Body of pancreas (tissue), 4 donors: ENCODE measurements around the gene SNX3. TPM values are rescaled to one million over a fixed set of nuclear protein-coding genes. Genes with fewer than 3 reads are reported as not detected.

Experiments
- ATAC-seq: fragments of 150-250 bp; one replicate; pipeline ENCODE4 v1.9.1; 2016
- DNase-seq, 4 donors: peaks; one replicate each; pipeline ENCODE4 v3.0.0-alpha.2; 2019
- H3K27ac ChIP-seq, 4 donors: fragments of 200-600 bp; sonication (generic); 1 replicate in 3 of 4; 2 replicates in 1 of 4; pipeline versions ENCODE4 v1.5.1 to v1.6.1; 2016 to 2019; ENCODE audit warnings: mild to moderate bottlenecking in 1 of 4, mixed read lengths in 1 of 4, moderate library complexity in 1 of 4
- H3K27me3 ChIP-seq, 2 donors: fragments of 200-600 bp; sonication (generic); one replicate each; pipeline ENCODE4 v1.6.0; 2016; ENCODE audit warnings: mild to moderate bottlenecking in 1 of 2
- H3K36me3 ChIP-seq, 2 donors: fragments of 200-600 bp; sonication (generic); replicated peaks in 1 of 2; 2 replicates each; pipeline ENCODE4 v1.5.1; 2016; ENCODE audit warnings: low read depth in 2 of 2; ENCODE audit not compliant: insufficient read depth in 1 of 2
- H3K4me1 ChIP-seq: fragments of 200-600 bp; sonication (generic); one replicate; pipeline ENCODE4 v1.6.0; 2016
- H3K4me3 ChIP-seq, 2 donors: fragments of 200-600 bp; sonication (generic); 1 replicate in 1 of 2; 2 replicates in 1 of 2; pipeline ENCODE4 v1.5.1; 2016 to 2019
- H3K9me3 ChIP-seq, 3 donors: fragments of 200-600 bp; sonication (generic); 1 replicate in 2 of 3; 2 replicates in 1 of 3; pipeline ENCODE4 v1.5.1; 2016
- POLR2A ChIP-seq, 3 donors: fragments of 450-650 bp; IDR thresholded peaks; one replicate each; pipeline ENCODE4 v1.6.1; 2016; ENCODE audit warnings: antibody characterized with exemption in 3 of 3, mild to moderate bottlenecking in 2 of 3
- WGBS, 2 donors: methylation state at CpG; one replicate each; pipeline ENCODE4 v1.1.5; 2017; 5-methylcytosine and 5-hydroxymethylcytosine counted together
- intact Hi-C: fragments of 100-400 bp; cut with DNase I; formaldehyde crosslinking; loops from one replicate; pipeline ENCODE4 v1.15.1; 2023
- total RNA-seq, 2 donors: library from RNA; depleted of rRNA; stranded (reverse); fragments of >200 nt; gene quantifications; one replicate each; pipeline ENCODE4 v1.1.0, GENCODE V29; 2016
- TF ChIP-seq, protein P1 (sequence below), 7 experiments: fragments of 450-650 bp in 4 of 7; fragments of 200-600 bp in 3 of 7; sonication (generic) in 3 of 7; IDR thresholded peaks; one replicate each; pipeline ENCODE4 v1.5.1; 2016 to 2019; ENCODE audit warnings: antibody characterized with exemption in 7 of 7

Gene SNX3
- total RNA-seq, 2 donors from 2014 or later = 61.6 to 77.0 TPM

- no peak overlapping the region for H3K27ac ChIP-seq
- H3K27me3 ChIP-seq = no peaks in the 10 kb centered on the region
- peaks cover 0 to 11% of the 10 kb centered on the region in 2 donors for H3K36me3 ChIP-seq
- TF ChIP-seq, protein P1, sequence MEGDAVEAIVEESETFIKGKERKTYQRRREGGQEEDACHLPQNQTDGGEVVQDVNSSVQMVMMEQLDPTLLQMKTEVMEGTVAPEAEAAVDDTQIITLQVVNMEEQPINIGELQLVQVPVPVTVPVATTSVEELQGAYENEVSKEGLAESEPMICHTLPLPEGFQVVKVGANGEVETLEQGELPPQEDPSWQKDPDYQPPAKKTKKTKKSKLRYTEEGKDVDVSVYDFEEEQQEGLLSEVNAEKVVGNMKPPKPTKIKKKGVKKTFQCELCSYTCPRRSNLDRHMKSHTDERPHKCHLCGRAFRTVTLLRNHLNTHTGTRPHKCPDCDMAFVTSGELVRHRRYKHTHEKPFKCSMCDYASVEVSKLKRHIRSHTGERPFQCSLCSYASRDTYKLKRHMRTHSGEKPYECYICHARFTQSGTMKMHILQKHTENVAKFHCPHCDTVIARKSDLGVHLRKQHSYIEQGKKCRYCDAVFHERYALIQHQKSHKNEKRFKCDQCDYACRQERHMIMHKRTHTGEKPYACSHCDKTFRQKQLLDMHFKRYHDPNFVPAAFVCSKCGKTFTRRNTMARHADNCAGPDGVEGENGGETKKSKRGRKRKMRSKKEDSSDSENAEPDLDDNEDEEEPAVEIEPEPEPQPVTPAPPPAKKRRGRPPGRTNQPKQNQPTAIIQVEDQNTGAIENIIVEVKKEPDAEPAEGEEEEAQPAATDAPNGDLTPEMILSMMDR (IDR thresholded peaks at IDR 0.05) = no peak
- TF ChIP-seq POLR2A (IDR thresholded peaks at IDR 0.05) = no peak
- ATAC-seq (no peak), DNase-seq (no peak)
- no peaks in the 10 kb centered on the region for H3K4me1 ChIP-seq
- no peaks in the 10 kb centered on the region for H3K9me3 ChIP-seq
- WGBS, 2 donors = 92 to 97% methylated on average over 5 of the region's 5 CpGs
- H3K4me3 ChIP-seq = no peak overlapping the region
- intact Hi-C loops = no loop called here
These were observed 51.1 kb downstream of the SNX3 start for GRCh38 chr6:108209738-108210137.

DNA sequence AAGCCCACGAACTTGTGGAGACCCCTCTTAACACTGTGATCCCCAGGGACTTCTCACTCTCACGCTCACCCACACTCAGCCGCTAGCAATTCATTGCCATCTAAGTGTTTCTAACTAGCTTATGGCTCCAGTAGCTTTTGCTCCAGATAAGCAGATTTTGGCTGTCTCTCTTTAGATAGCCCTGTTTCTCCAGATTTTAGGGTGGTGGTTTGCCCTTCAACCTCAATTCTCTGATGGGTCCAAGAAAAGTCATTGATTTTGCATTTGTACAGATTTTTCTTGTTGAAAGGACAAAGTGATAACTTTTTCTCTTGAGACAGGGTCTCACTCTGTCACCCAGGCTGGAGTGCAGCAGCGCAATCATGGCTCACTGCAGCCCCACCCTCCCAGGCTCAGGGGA, 53.8 kb downstream of the SNX3 start:
- no peak for ATAC-seq

DNA sequence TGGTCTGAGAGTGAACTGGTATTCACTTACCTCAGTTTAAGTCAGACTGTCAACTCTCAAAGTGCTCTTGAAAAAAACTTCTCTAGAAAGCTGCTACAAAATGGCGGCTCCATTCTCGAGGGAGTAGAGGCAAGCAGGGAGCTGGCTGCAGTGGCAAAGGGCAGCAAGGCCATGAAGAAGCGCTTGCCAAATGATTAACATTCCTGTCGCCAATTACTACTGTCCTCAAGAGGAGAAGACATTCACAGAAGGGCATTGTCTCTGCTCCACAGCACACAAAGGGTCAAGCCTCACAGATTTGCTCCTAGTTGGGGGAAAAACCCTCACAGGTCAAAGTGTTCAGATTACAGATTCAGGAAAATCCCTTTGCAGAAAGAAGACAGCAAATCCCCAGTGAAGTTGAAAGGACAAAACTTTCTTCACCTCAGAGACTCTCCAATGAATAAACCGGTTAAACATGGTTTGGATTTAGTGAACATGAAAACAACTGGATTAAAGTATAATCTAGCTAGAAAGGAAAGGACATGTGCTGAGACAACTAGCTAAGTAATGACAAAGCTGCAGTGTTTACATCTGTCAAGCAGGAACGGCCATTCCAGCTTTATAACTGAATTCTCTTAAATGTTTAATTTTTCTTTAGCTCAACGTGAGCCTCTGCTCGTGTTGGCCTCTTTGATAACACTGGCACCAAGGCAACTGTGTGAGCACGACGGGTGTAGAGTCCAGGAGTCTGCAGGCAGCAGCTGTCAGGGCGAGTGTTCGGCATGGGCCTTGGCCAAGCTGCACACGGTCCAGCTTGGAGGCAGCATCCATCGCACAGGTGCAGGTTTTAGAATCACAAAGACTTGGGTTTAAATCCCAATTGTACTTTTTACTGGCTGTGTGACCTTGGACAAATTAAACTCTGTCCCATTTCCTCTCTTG, 57.4 kb downstream of the SNX3 start:
- 37 to 42% methylated on average over 14 of the region's 14 CpGs for WGBS, 2 donors
- ATAC-seq = peak; percentile 47
- intact Hi-C loops = no loop called here
- TF ChIP-seq, protein P1 (IDR thresholded peaks at IDR 0.05) = no peak
- no peak for TF ChIP-seq POLR2A (IDR thresholded peaks at IDR 0.05)
- Histone ChIP-seq H3K9me3 (no peaks in the 10 kb centered on the region), H3K4me1 (peaks cover 12% of the 10 kb centered on the region), H3K36me3 (no peaks in the 10 kb centered on the region), H3K27me3 (no peaks in the 10 kb centered on the region), H3K27ac (peak overlapping the region in 2 of 4 donors; percentile 46), H3K4me3 (no peak overlapping the region)
- DNase-seq = peak; percentile 20 to 48 (median 28)

More for the DNA sequence above, 53.8 kb downstream of the SNX3 start:
- Histone ChIP-seq H3K4me1 (peaks cover 12% of the 10 kb centered on the region), H3K27me3 (no peaks in the 10 kb centered on the region), H3K4me3 (no peak overlapping the region), H3K9me3 (no peaks in the 10 kb centered on the region), H3K36me3 (peaks cover 0 to 5% of the 10 kb centered on the region in 2 donors), H3K27ac (no peak overlapping the region)
- no peak for DNase-seq
- intact Hi-C loops = no loop called here
- WGBS, 2 donors = 92 to 95% methylated on average over 4 of the region's 4 CpGs
- TF ChIP-seq POLR2A (IDR thresholded peaks at IDR 0.05) = no peak
- TF ChIP-seq, protein P1 (IDR thresholded peaks at IDR 0.05) = no peak

DNA sequence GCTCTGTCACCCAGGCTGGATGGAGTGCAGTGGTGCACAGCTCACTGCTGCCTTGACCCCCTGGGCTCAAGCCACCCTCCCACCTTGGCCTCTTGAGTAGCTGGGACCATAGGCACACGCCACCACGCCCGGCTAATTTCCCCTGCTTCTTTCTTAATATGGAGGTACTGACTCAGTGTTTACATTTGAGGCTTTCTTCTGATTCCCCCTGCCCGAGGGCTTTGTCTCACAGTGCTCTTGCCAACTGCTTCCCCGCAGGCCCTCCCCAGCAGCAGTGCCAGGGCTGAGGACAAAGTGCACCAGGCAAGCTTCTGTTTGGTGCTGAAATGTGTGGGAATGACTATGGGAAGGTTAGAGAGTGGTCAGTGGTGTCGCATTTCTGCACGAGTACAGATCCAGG, 60.2 kb downstream of the SNX3 start:
- no peaks in the 10 kb centered on the region for H3K9me3 ChIP-seq
- peaks cover 12% of the 10 kb centered on the region for H3K4me1 ChIP-seq
- H3K27ac ChIP-seq = no peak overlapping the region
- H3K4me3 ChIP-seq = no peak overlapping the region
- H3K36me3 ChIP-seq = no peaks in the 10 kb centered on the region
- DNase-seq (no peak), ATAC-seq (no peak)
- WGBS, 2 donors = 84 to 91% methylated on average over 7 of the region's 7 CpGs
- intact Hi-C loops = no loop called here
- no peaks in the 10 kb centered on the region for H3K27me3 ChIP-seq
- no peak for TF ChIP-seq POLR2A (IDR thresholded peaks at IDR 0.05)
- TF ChIP-seq, protein P1 (IDR thresholded peaks at IDR 0.05) = no peak
